Kidney (tissue), 14 donors: ENCODE measurements around the gene TPR. TPM values are rescaled to one million over a fixed set of nuclear protein-coding genes. Genes with fewer than 3 reads are reported as not detected.
A peak's percentile ranks its signal among the peaks of the same experiment; 100 is the strongest.

ENCODE experiments used
- DNase-seq, 5 donors: peaks; one replicate each; pipeline ENCODE4 v3.0.0-alpha.2; 2013 to 2020
- FAIRE-seq: peaks from 2 replicates; lab custom pipeline; 2012; peaks lifted over from hg19 to GRCh38; lab: Jason Lieb, UNC
- H3K27ac ChIP-seq, 2 donors: one replicate each; pipeline ENCODE4 v1.7.0; 2013; ENCODE audit warnings: low read depth in 2 of 2, low read length in 2 of 2, inconsistent platforms in 1 of 2
- H3K27me3 ChIP-seq: one replicate; pipeline ENCODE4 v1.7.1; 2013; ENCODE audit warnings: low read length, inconsistent platforms; ENCODE audit not compliant: control insufficient read depth, insufficient read depth
- H3K36me3 ChIP-seq, 3 donors: one replicate each; pipeline versions ENCODE4 v1.7.0 to v1.7.1; 2013; ENCODE audit warnings: low read length in 3 of 3, control low read depth in 1 of 3, inconsistent platforms in 1 of 3; ENCODE audit not compliant: insufficient read depth in 3 of 3, control insufficient read depth in 2 of 3
- H3K4me1 ChIP-seq, 3 donors: one replicate each; pipeline versions ENCODE4 v1.7.0 to v1.7.1; 2013; ENCODE audit warnings: low read length in 3 of 3, inconsistent platforms in 1 of 3, low read depth in 1 of 3; ENCODE audit not compliant: control insufficient read depth in 2 of 3, insufficient read depth in 2 of 3
- H3K4me3 ChIP-seq, 3 donors: one replicate each; pipeline versions ENCODE4 v1.7.0 to v1.8.1; 2013; ENCODE audit warnings: low read length in 3 of 3, control low read depth in 1 of 3, inconsistent platforms in 1 of 3
- H3K9ac ChIP-seq, 3 donors: one replicate each; pipeline versions ENCODE4 v1.7.0 to v1.7.1; 2013; ENCODE audit warnings: low read length in 3 of 3, control low read depth in 1 of 3, inconsistent platforms in 1 of 3
- H3K9me3 ChIP-seq, 3 donors: one replicate each; pipeline versions ENCODE4 v1.7.0 to v1.7.1; 2013; ENCODE audit warnings: low read length in 3 of 3, control low read depth in 1 of 3, inconsistent platforms in 1 of 3; ENCODE audit not compliant: control insufficient read depth in 2 of 3, insufficient read depth in 1 of 3
- CTCF ChIP-seq: IDR thresholded peaks from 3 replicates; pipeline ENCODE4 v1.5.1; 2012; ENCODE audit warnings: mild to moderate bottlenecking, moderate library complexity, borderline replicate concordance; ENCODE audit not compliant: insufficient read depth; ENCODE audit errors: extremely low read depth
- intact Hi-C: fragments of 100-400 bp; cut with DNase I; formaldehyde crosslinking; loops from one replicate; pipeline ENCODE4 v1.11.1; 2022
- polyA plus RNA-seq: library from polyadenylated mRNA; stranded (reverse); fragments of 350-450 nt; fragmentation: Illumina TruSeq; extraction: RNeasy Lipid Tissue Mini Kit (QIAGEN cat#74804); gene quantifications from one replicate; pipeline ENCODE4 v1.2.3, GENCODE V29; 2014; ENCODE audit warnings: low read depth, low replicate concordance; ENCODE audit not compliant: insufficient read depth
- total RNA-seq: library from RNA; stranded (reverse); fragmentation: NEBNext Ultra II Directional; extraction: Animal tissue kit (Norgen Biotek cat#: 25700); gene quantifications from one replicate; pipeline ENCODE4 v1.2.1, GENCODE V29; 2021
- donor health status: control.
- donor health status: control.
- donor health status: control.
- donor health status: control.
- donor health status: control.
- donor health status: DM: yes; HTN: yes; CAD: no.
- donor health status: Normal renal cell carcinoma (clear cell type).

The TPR gene
- total and polyA plus RNA-seq, 2 donors from 2014 or later: 27.4 to 89.9 TPM

DNA sequence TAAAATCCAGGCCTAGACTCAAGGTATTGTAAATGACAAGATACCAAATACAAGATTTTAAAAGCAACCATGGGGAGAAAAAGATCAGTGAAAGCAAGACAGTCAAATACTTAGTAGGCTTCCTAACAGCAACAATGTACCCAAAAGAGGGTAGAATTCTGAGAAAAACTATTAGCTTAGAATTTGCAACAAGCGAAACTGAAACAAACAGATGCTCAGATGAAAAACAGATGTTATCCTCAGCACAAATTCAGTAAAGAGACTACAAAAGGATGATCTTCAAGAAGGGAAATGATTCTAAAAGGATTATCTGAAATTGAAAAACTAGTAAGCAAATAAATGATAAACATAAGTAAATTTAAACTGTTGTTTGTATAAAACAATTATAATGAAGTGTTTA, 45.9 kb upstream of the TPR start:
- no peak for TF ChIP-seq CTCF
- Histone ChIP-seq H3K27ac (no peak overlapping the region), H3K36me3 (peaks cover 0 to 9% (median 3%) of the 10 kb centered on the region in 3 donors), H3K9me3 (no peaks in the 10 kb centered on the region), H3K9ac (no peak overlapping the region), H3K4me1 (no peaks in the 10 kb centered on the region), H3K4me3 (no peak overlapping the region), H3K27me3 (no peaks in the 10 kb centered on the region)
- intact Hi-C loops: no loop called here
- peak in 1 of 5 donors; percentile 4 for DNase-seq
- no peak for FAIRE-seq

GRCh38 chr1:186420311-186420710, 45.3 kb upstream of the TPR start:
- Histone ChIP-seq H3K4me3 (no peak overlapping the region), H3K9ac (no peak overlapping the region), H3K27me3 (no peaks in the 10 kb centered on the region), H3K27ac (no peak overlapping the region), H3K4me1 (no peaks in the 10 kb centered on the region), H3K9me3 (no peaks in the 10 kb centered on the region), H3K36me3 (peaks cover 0 to 9% (median 3%) of the 10 kb centered on the region in 3 donors)
- DNase-seq: no peak
- FAIRE-seq: no peak
- no peak for TF ChIP-seq CTCF
- intact Hi-C loops: no loop called here

- no peak for FAIRE-seq
- H3K9me3 ChIP-seq: no peaks in the 10 kb centered on the region
- H3K9ac ChIP-seq: no peak overlapping the region
- no peaks in the 10 kb centered on the region for H3K4me1 ChIP-seq
- no peaks in the 10 kb centered on the region for H3K27me3 ChIP-seq
- no peak overlapping the region for H3K4me3 ChIP-seq
- intact Hi-C loops: no loop called here
- H3K27ac ChIP-seq: no peak overlapping the region
- no peak for DNase-seq
- H3K36me3 ChIP-seq: peaks cover 0 to 9% (median 3%) of the 10 kb centered on the region in 3 donors
- TF ChIP-seq CTCF: no peak
These were observed 43.5 kb upstream of the TPR start for GRCh38 chr1:186418503-186418902.

DNA sequence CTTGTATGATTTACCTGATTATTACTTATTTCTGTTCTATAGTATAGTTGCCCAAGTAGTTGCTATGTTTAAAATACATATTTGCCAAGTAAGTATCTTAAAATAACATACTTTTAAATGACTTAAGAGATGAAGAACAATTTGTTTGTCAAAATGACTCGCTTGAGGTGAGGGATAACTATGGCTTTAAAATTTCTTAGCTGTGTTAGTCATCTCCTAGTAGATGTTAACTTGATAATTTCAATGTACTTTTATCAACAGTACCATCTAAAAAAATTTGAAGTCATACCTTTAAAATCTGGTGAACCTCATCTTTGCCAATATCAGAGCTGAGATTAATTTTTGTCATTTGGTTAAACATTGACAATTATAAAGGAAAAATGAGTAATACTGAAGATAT, 38.3 kb upstream of the TPR start:
- FAIRE-seq (no peak), DNase-seq (no peak)
- Histone ChIP-seq H3K4me1 (no peaks in the 10 kb centered on the region), H3K27ac (no peak overlapping the region), H3K27me3 (no peaks in the 10 kb centered on the region), H3K4me3 (no peak overlapping the region), H3K9me3 (no peaks in the 10 kb centered on the region), H3K36me3 (peaks cover 0 to 7% (median 2%) of the 10 kb centered on the region in 3 donors), H3K9ac (no peak overlapping the region)
- TF ChIP-seq CTCF: no peak
- intact Hi-C loops: no loop called here
